Endothelial cell of umbilical vein (primary cell): ENCODE measurements around the gene PCDH9. TPM values are rescaled to one million over a fixed set of nuclear protein-coding genes. Genes with fewer than 3 reads are reported as not detected.

Experiments
- BruUV-seq: library from RNA; stranded (reverse); fragments of 400-500 nt; replicated peaks from 2 replicates; lab custom pipeline; 2021; lab: Mats Ljungman, UMichigan
- CTCF ChIA-PET: fragments of 300-600, 350-600 bp; sonication (Branson Sonifier 250); formaldehyde crosslinking; loops from one replicate; lab custom pipeline; 2021; ENCODE audit warnings: antibody characterized with exemption, inconsistent platforms; lab: Charles Lee
- POLR2A ChIA-PET: fragments of 300-600, 350-600 bp; sonication (Branson Sonifier 250); formaldehyde crosslinking; loops from one replicate; lab custom pipeline; 2021; ENCODE audit warnings: antibody characterized with exemption, inconsistent platforms; lab: Charles Lee
- DNase-seq: peaks from one replicate; pipeline ENCODE4 v3.0.0-alpha.2; 2011; ENCODE audit warnings: low read depth, low spot score
- FAIRE-seq: peaks from 2 replicates; lab custom pipeline; 2011; peaks lifted over from hg19 to GRCh38; lab: Jason Lieb, UNC
- H2AFZ ChIP-seq: 2 replicates; pipeline ENCODE4 v1.6.0; 2012; ENCODE audit warnings: low read depth, low read length, control low read depth, inconsistent platforms
- H3K27ac ChIP-seq: 2 replicates; pipeline ENCODE4 v1.5.1; 2011; ENCODE audit warnings: low read depth, mild to moderate bottlenecking, control low read depth, low read length, moderate library complexity; ENCODE audit not compliant: insufficient read depth
- H3K27me3 ChIP-seq, 2 experiments: 2 replicates each; pipeline versions ENCODE4 v1.6.0 to v1.6.1; 2011; ENCODE audit warnings: low read length in 2 of 2, mixed read lengths in 1 of 2; ENCODE audit not compliant: control insufficient read depth in 2 of 2, insufficient read depth in 2 of 2
- H3K36me3 ChIP-seq, 2 experiments: 2 replicates in 1 of 2; 3 replicates in 1 of 2; pipeline ENCODE4 v1.5.1; 2011; ENCODE audit warnings: low read length in 2 of 2, mild to moderate bottlenecking in 1 of 2, moderate library complexity in 1 of 2; ENCODE audit not compliant: control insufficient read depth in 2 of 2, insufficient read depth in 2 of 2; ENCODE audit errors: extremely low read depth in 1 of 2
- H3K4me1 ChIP-seq: 3 replicates; pipeline ENCODE4 v1.5.1; 2011; ENCODE audit warnings: mild to moderate bottlenecking, low read length; ENCODE audit not compliant: control insufficient read depth, insufficient read depth; ENCODE audit errors: extremely low read depth
- H3K4me2 ChIP-seq: 2 replicates; pipeline ENCODE4 v1.6.1; 2011; ENCODE audit warnings: low read length, control low read depth, mixed read lengths; ENCODE audit not compliant: insufficient read depth
- H3K4me3 ChIP-seq, 3 experiments: fragments of 200-600 bp in 1 of 3; sonication (generic), shearing (Covaris generic) in 1 of 3; replicated peaks in 1 of 3; 2 replicates each; pipeline ENCODE4 v1.5.1; 2011 to 2016; ENCODE audit warnings: control low read depth in 3 of 3, low read length in 3 of 3, mild to moderate bottlenecking in 2 of 3, inconsistent platforms in 1 of 3, low read depth in 1 of 3, moderate library complexity in 1 of 3; ENCODE audit not compliant: insufficient read depth in 1 of 3
- H3K79me2 ChIP-seq: 2 replicates; pipeline ENCODE4 v1.6.0; 2012; ENCODE audit warnings: low read length, inconsistent platforms; ENCODE audit not compliant: control insufficient read depth, insufficient read depth
- H3K9ac ChIP-seq: replicated peaks from 2 replicates; pipeline ENCODE3; 2011; ENCODE audit warnings: low read length, control low read depth; ENCODE audit not compliant: insufficient read depth; ENCODE audit errors: extremely low read depth
- H3K9me1 ChIP-seq: replicated peaks from 3 replicates; pipeline ENCODE4 v1.6.0; 2011; ENCODE audit warnings: mild to moderate bottlenecking, low read length; ENCODE audit not compliant: control insufficient read depth, insufficient read depth; ENCODE audit errors: extremely low read depth
- H3K9me3 ChIP-seq: replicated peaks from 2 replicates; pipeline ENCODE4 v1.5.1; 2012; ENCODE audit warnings: low read length, inconsistent platforms; ENCODE audit not compliant: control insufficient read depth, insufficient read depth
- H4K20me1 ChIP-seq: replicated peaks from 2 replicates; pipeline ENCODE3; 2011; ENCODE audit warnings: mild to moderate bottlenecking, low read length; ENCODE audit not compliant: control insufficient read depth, insufficient read depth; ENCODE audit errors: extremely low read depth
- EZH2 ChIP-seq: IDR thresholded peaks from 2 replicates; pipeline ENCODE4 v1.6.1; 2012; ENCODE audit warnings: borderline replicate concordance, low read depth, mild to moderate bottlenecking, moderate library complexity, low read length, inconsistent platforms; ENCODE audit not compliant: severe bottlenecking
- FOS ChIP-seq: IDR thresholded peaks from 2 replicates; pipeline ENCODE4 v1.6.1; 2011; ENCODE audit warnings: mild to moderate bottlenecking, low read length, moderate library complexity, borderline replicate concordance; ENCODE audit not compliant: insufficient read depth
- GATA2 ChIP-seq: IDR thresholded peaks from 2 replicates; pipeline ENCODE4 v1.7.0; 2011; ENCODE audit warnings: low read depth, mild to moderate bottlenecking, moderate library complexity, mixed read lengths, low read length; ENCODE audit not compliant: insufficient read length, insufficient read depth
- JUN ChIP-seq: IDR thresholded peaks from 2 replicates; pipeline ENCODE4 v1.6.1; 2011; ENCODE audit warnings: borderline replicate concordance, low read depth; ENCODE audit not compliant: insufficient read length, insufficient read depth
- MAX ChIP-seq: IDR thresholded peaks from 2 replicates; pipeline ENCODE4 v1.6.1; 2011; ENCODE audit not compliant: insufficient read depth, insufficient read length
- MYC ChIP-seq: IDR thresholded peaks from one replicate; pipeline ENCODE4 v1.6.1; 2011; ENCODE audit warnings: mild to moderate bottlenecking, low read depth, low read length
- POLR2A ChIP-seq: IDR thresholded peaks from 2 replicates; pipeline ENCODE4 v1.6.1; 2012; ENCODE audit warnings: low read depth, mild to moderate bottlenecking, control low read depth, low read length
- POLR2AphosphoS5 ChIP-seq: IDR thresholded peaks from 2 replicates; pipeline ENCODE4 v1.6.1; 2012; ENCODE audit warnings: low read depth, mild to moderate bottlenecking, control low read depth, low read length, moderate library complexity; ENCODE audit not compliant: insufficient read depth
- dilution Hi-C: fragments of 300-500 bp; cut with MboI; formaldehyde crosslinking; loops from one replicate; pipeline ENCODE4 v1.15.0; 2019; ENCODE audit warnings: low sequenced_read_pairs; ENCODE audit not compliant: extremely low pct_ligation_motif_present
- intact Hi-C: fragments of 100-400 bp; cut with micrococcal nuclease; formaldehyde crosslinking; loops from one replicate; pipeline ENCODE4 v1.10.0; 2022
- polyA plus RNA-seq, 4 experiments: library from polyadenylated mRNA; depleted of rRNA in 3 of 4; stranded (reverse) in 3 of 4; unstranded in 1 of 4; fragments of >200 nt; gene quantifications; 2 replicates each; pipeline versions ENCODE4 v1.2.1 to v1.2.3, GENCODE V29; 2011 to 2012; ENCODE audit warnings: missing spikeins in 1 of 4
- total RNA-seq: library from RNA; stranded (reverse); gene quantifications from 2 replicates; pipeline ENCODE4 v1.2.3, GENCODE V29; 2021
- TF ChIP-seq, protein P1 (sequence below), 2 donors: IDR thresholded peaks; 1 replicate in 1 of 2; 2 replicates in 1 of 2; pipeline ENCODE4 v1.5.1; 2011; ENCODE audit warnings: low read length in 2 of 2, mild to moderate bottlenecking in 2 of 2, moderate library complexity in 2 of 2, control low read depth in 1 of 2, inconsistent platforms in 1 of 2, low read depth in 1 of 2; ENCODE audit not compliant: insufficient read depth in 1 of 2; ENCODE audit errors: extremely low read depth in 1 of 2

Gene PCDH9
- total and polyA plus RNA-seq, 2 donors (not counting 3 experiments of a cell fraction or from before 2014, with no cell fraction given): 1.1 to 5.2 TPM

- dilution Hi-C loops: no loop called here
- no peaks in the 10 kb centered on the region for H3K36me3 ChIP-seq
- no peak overlapping the region for H3K4me3 ChIP-seq
- no peaks in the 10 kb centered on the region for H3K9me3 ChIP-seq
- CTCF ChIA-PET: no interaction called here
- H3K79me2 ChIP-seq: no peaks in the 10 kb centered on the region
- no peak overlapping the region for H2AFZ ChIP-seq
- no peak for FAIRE-seq
- H3K27ac ChIP-seq: no peak overlapping the region
- no TSS peak for BruUV-seq
- H3K9ac ChIP-seq: no peak overlapping the region
- TF ChIP-seq FOS (peak; percentile 47), JUN (no peak), GATA2 (no peak)
- no peaks in the 10 kb centered on the region for H3K4me1 ChIP-seq
- no peaks in the 10 kb centered on the region for H3K27me3 ChIP-seq
- intact Hi-C loops: no loop called here
- POLR2A ChIA-PET: no interaction called here
- no peaks in the 10 kb centered on the region for H4K20me1 ChIP-seq
- no peaks in the 10 kb centered on the region for H3K9me1 ChIP-seq
- DNase-seq: peak; percentile 60
- no peak overlapping the region for H3K4me2 ChIP-seq
These were observed 900.1 kb downstream of the PCDH9 start for GRCh38 chr13:66329988-66330451.

GRCh38 chr13:66328476-66328875, 901.7 kb downstream of the PCDH9 start:
- Histone ChIP-seq H3K27ac (no peak overlapping the region), H3K9me3 (no peaks in the 10 kb centered on the region), H3K9ac (no peak overlapping the region), H3K4me1 (no peaks in the 10 kb centered on the region), H3K9me1 (no peaks in the 10 kb centered on the region), H3K27me3 (no peaks in the 10 kb centered on the region), H3K36me3 (no peaks in the 10 kb centered on the region), H4K20me1 (no peaks in the 10 kb centered on the region), H3K4me2 (no peak overlapping the region), H3K79me2 (no peaks in the 10 kb centered on the region), H3K4me3 (no peak overlapping the region), H2AFZ (no peak overlapping the region)
- no peak for TF ChIP-seq MYC
- TF ChIP-seq JUN: no peak
- TF ChIP-seq POLR2A: no peak
- TF ChIP-seq, protein P1, sequence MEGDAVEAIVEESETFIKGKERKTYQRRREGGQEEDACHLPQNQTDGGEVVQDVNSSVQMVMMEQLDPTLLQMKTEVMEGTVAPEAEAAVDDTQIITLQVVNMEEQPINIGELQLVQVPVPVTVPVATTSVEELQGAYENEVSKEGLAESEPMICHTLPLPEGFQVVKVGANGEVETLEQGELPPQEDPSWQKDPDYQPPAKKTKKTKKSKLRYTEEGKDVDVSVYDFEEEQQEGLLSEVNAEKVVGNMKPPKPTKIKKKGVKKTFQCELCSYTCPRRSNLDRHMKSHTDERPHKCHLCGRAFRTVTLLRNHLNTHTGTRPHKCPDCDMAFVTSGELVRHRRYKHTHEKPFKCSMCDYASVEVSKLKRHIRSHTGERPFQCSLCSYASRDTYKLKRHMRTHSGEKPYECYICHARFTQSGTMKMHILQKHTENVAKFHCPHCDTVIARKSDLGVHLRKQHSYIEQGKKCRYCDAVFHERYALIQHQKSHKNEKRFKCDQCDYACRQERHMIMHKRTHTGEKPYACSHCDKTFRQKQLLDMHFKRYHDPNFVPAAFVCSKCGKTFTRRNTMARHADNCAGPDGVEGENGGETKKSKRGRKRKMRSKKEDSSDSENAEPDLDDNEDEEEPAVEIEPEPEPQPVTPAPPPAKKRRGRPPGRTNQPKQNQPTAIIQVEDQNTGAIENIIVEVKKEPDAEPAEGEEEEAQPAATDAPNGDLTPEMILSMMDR (IDR thresholded peaks at IDR 0.05; ENCODE audit: extremely low read depth in 1 of 2, insufficient read depth in 1 of 2, low read depth in 1 of 2, low read length in 2 of 2): no peak
- no peak for TF ChIP-seq EZH2
- no peak for TF ChIP-seq FOS
- no peak for TF ChIP-seq GATA2
- no peak for TF ChIP-seq POLR2AphosphoS5
- no peak for TF ChIP-seq MAX
- DNase-seq: no peak
- dilution Hi-C loops: no loop called here
- intact Hi-C loops: no loop called here
- no TSS peak for BruUV-seq
- ChIA-PET POLR2A (no interaction called here), CTCF (interaction anchor here (1.5 kb wide), 1 partner anchor 8 kb away, joined by 4 read pairs; no protein-coding TSS in a partner anchor)
- no peak for FAIRE-seq
